ENCODE data around the gene CTBP2.

GRCh38 chr10:125206623-125207022 lies 46.3 kb upstream of the CTBP2 start:
- TF ChIP-seq, protein P1, sequence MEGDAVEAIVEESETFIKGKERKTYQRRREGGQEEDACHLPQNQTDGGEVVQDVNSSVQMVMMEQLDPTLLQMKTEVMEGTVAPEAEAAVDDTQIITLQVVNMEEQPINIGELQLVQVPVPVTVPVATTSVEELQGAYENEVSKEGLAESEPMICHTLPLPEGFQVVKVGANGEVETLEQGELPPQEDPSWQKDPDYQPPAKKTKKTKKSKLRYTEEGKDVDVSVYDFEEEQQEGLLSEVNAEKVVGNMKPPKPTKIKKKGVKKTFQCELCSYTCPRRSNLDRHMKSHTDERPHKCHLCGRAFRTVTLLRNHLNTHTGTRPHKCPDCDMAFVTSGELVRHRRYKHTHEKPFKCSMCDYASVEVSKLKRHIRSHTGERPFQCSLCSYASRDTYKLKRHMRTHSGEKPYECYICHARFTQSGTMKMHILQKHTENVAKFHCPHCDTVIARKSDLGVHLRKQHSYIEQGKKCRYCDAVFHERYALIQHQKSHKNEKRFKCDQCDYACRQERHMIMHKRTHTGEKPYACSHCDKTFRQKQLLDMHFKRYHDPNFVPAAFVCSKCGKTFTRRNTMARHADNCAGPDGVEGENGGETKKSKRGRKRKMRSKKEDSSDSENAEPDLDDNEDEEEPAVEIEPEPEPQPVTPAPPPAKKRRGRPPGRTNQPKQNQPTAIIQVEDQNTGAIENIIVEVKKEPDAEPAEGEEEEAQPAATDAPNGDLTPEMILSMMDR (IDR thresholded peaks at IDR 0.05; ENCODE audit: low read depth, low read length, missing input control): no peak
- TF ChIP-seq JUND (IDR thresholded peaks at IDR 0.05) (no peak), YY1 (IDR thresholded peaks at IDR 0.05) (no peak), MAX (IDR thresholded peaks at IDR 0.05) (no peak), TAF1 (conservative IDR thresholded peaks at IDR 0.05) (no peak), RXRA (IDR thresholded peaks at IDR 0.05) (no peak), RAD21 (IDR thresholded peaks at IDR 0.05) (no peak), REST (IDR thresholded peaks at IDR 0.05) (no peak), SP1 (IDR thresholded peaks at IDR 0.05) (no peak)
- TF ChIP-seq, protein P2, sequence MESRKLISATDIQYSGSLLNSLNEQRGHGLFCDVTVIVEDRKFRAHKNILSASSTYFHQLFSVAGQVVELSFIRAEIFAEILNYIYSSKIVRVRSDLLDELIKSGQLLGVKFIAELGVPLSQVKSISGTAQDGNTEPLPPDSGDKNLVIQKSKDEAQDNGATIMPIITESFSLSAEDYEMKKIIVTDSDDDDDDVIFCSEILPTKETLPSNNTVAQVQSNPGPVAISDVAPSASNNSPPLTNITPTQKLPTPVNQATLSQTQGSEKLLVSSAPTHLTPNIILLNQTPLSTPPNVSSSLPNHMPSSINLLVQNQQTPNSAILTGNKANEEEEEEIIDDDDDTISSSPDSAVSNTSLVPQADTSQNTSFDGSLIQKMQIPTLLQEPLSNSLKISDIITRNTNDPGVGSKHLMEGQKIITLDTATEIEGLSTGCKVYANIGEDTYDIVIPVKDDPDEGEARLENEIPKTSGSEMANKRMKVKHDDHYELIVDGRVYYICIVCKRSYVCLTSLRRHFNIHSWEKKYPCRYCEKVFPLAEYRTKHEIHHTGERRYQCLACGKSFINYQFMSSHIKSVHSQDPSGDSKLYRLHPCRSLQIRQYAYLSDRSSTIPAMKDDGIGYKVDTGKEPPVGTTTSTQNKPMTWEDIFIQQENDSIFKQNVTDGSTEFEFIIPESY (IDR thresholded peaks at IDR 0.05): no peak
